Mesenchymal stem cell (in vitro differentiated cells and primary cell): ENCODE results near the gene NUP98.
"Not testable (repeated sequence)": the region's sequence is repeated elsewhere in the genome, so short reads cannot be mapped to it uniquely, and the experiment has no call there.

Experiments used
- DNase-seq: peaks from one replicate; pipeline ENCODE4 v3.0.0-alpha.2; 2013
- H2AFZ ChIP-seq: one replicate; pipeline ENCODE4 v1.6.1; 2013; ENCODE audit warnings: low read depth, mild to moderate bottlenecking, control low read depth, inconsistent platforms, low read length, moderate library complexity
- H2AK5ac ChIP-seq: 2 replicates; pipeline ENCODE4 v1.6.1; 2013; ENCODE audit warnings: low read length, moderate library complexity, mild to moderate bottlenecking, inconsistent platforms; ENCODE audit not compliant: severe bottlenecking
- H2BK120ac ChIP-seq: one replicate; pipeline ENCODE4 v1.6.1; 2013; ENCODE audit warnings: low read depth, mild to moderate bottlenecking, inconsistent platforms, low read length, moderate library complexity
- H2BK12ac ChIP-seq, 2 experiments: one replicate each; pipeline ENCODE4 v1.6.1; 2013; ENCODE audit warnings: inconsistent platforms in 2 of 2, low read length in 2 of 2, mild to moderate bottlenecking in 2 of 2, moderate library complexity in 2 of 2, control low read depth in 1 of 2
- H2BK15ac ChIP-seq: one replicate; pipeline ENCODE4 v1.6.1; 2013; ENCODE audit warnings: mild to moderate bottlenecking, low read depth, inconsistent platforms; ENCODE audit not compliant: poor library complexity, severe bottlenecking
- H2BK5ac ChIP-seq: 2 replicates; pipeline ENCODE4 v1.6.1; 2013; ENCODE audit warnings: low read depth, mild to moderate bottlenecking, low read length, control low read depth, inconsistent platforms; ENCODE audit not compliant: poor library complexity, severe bottlenecking
- H3K14ac ChIP-seq, 2 experiments: one replicate each; pipeline ENCODE4 v1.6.1; 2013; ENCODE audit warnings: inconsistent platforms in 2 of 2, low read length in 2 of 2, control low read depth in 1 of 2, mild to moderate bottlenecking in 1 of 2, moderate library complexity in 1 of 2
- H3K18ac ChIP-seq, 2 experiments: one replicate each; pipeline ENCODE4 v1.6.1; 2013; ENCODE audit warnings: inconsistent platforms in 2 of 2, low read length in 2 of 2, control low read depth in 1 of 2, low read depth in 1 of 2, mild to moderate bottlenecking in 1 of 2
- H3K23ac ChIP-seq, 2 experiments: one replicate each; pipeline ENCODE4 v1.6.1; 2013; ENCODE audit warnings: inconsistent platforms in 2 of 2, low read length in 2 of 2, mild to moderate bottlenecking in 2 of 2, moderate library complexity in 2 of 2, control low read depth in 1 of 2
- H3K27ac ChIP-seq: 2 replicates; pipeline ENCODE4 v1.5.1; 2013; ENCODE audit warnings: mild to moderate bottlenecking, moderate library complexity, low read length, control low read depth, inconsistent platforms; ENCODE audit not compliant: poor library complexity, severe bottlenecking
- H3K27me3 ChIP-seq, 2 experiments: 2 replicates each; pipeline versions ENCODE4 v1.6.1 to v1.7.0; 2013; ENCODE audit warnings: low read length in 2 of 2, mild to moderate bottlenecking in 2 of 2, moderate library complexity in 2 of 2, control low read depth in 1 of 2, inconsistent platforms in 1 of 2; ENCODE audit not compliant: control insufficient read depth in 1 of 2, insufficient read depth in 1 of 2
- H3K36me3 ChIP-seq, 2 experiments: 2 replicates each; pipeline versions ENCODE4 v1.6.1 to v1.7.0; 2013; ENCODE audit warnings: low read length in 2 of 2, control low read depth in 1 of 2, inconsistent platforms in 1 of 2, low read depth in 1 of 2, mild to moderate bottlenecking in 1 of 2; ENCODE audit not compliant: insufficient read depth in 2 of 2, control insufficient read depth in 1 of 2
- H3K4ac ChIP-seq, 2 experiments: one replicate each; pipeline ENCODE4 v1.6.1; 2013; ENCODE audit warnings: inconsistent platforms in 2 of 2, low read length in 2 of 2, mild to moderate bottlenecking in 2 of 2, moderate library complexity in 2 of 2, control low read depth in 1 of 2, low read depth in 1 of 2
- H3K4me1 ChIP-seq: 2 replicates; pipeline ENCODE4 v1.6.1; 2013; ENCODE audit warnings: low read depth, low read length, control low read depth; ENCODE audit not compliant: control insufficient read depth, insufficient read depth
- H3K4me2 ChIP-seq: 2 replicates; pipeline ENCODE4 v1.6.1; 2013; ENCODE audit warnings: low read length, mild to moderate bottlenecking, inconsistent platforms; ENCODE audit not compliant: poor library complexity, severe bottlenecking
- H3K4me3 ChIP-seq, 2 experiments: 2 replicates each; pipeline versions ENCODE4 v1.5.1 to v1.7.0; 2013; ENCODE audit warnings: low read length in 2 of 2, mild to moderate bottlenecking in 2 of 2, control low read depth in 1 of 2, low read depth in 1 of 2; ENCODE audit not compliant: insufficient read depth in 1 of 2
- H3K79me1 ChIP-seq: replicated peaks from 2 replicates; pipeline ENCODE4 v1.6.1; 2013; ENCODE audit warnings: mild to moderate bottlenecking, control low read depth, low read length, inconsistent platforms; ENCODE audit not compliant: poor library complexity, severe bottlenecking
- H3K9ac ChIP-seq: 2 replicates; pipeline ENCODE4 v1.7.0; 2013; ENCODE audit warnings: mild to moderate bottlenecking, low read length, moderate library complexity
- H3K9me3 ChIP-seq: 2 replicates; pipeline ENCODE4 v1.7.0; 2013; ENCODE audit warnings: mild to moderate bottlenecking, low read length; ENCODE audit not compliant: control insufficient read depth
- H4K8ac ChIP-seq: one replicate; pipeline ENCODE4 v1.6.1; 2013; ENCODE audit warnings: inconsistent platforms, mild to moderate bottlenecking, low read length, moderate library complexity
- H4K91ac ChIP-seq: one replicate; pipeline ENCODE4 v1.6.1; 2013; ENCODE audit warnings: mild to moderate bottlenecking, low read length, inconsistent platforms
- WGBS: methylation state at CpG from one replicate; pipeline ENCODE4 v1.1.7; 2013; ENCODE audit warnings: mixed read lengths; 5-methylcytosine and 5-hydroxymethylcytosine counted together

The NUP98 gene

GRCh38 chr11:3658252-3658651, 139.1 kb downstream of the NUP98 start:
- no peak overlapping the region for H2AK5ac ChIP-seq
- H3K4me1 ChIP-seq: no peaks in the 10 kb centered on the region
- H3K9ac ChIP-seq: no peak overlapping the region
- H3K23ac ChIP-seq: no peak overlapping the region
- H3K4ac ChIP-seq: no peak overlapping the region
- H3K4me3 ChIP-seq: no peak overlapping the region
- H2BK120ac ChIP-seq: no peak overlapping the region
- H3K79me1 ChIP-seq: no peaks in the 10 kb centered on the region
- 94% methylated on average over 6 of the region's 8 CpGs for WGBS
- no peak for DNase-seq
- no peak overlapping the region for H2BK5ac ChIP-seq
- peaks cover 23 to 24% of the 10 kb centered on the region in 2 experiments for H3K27me3 ChIP-seq
- H4K8ac ChIP-seq: no peak overlapping the region
- H3K27ac ChIP-seq: no peak overlapping the region
- no peak overlapping the region for H2BK15ac ChIP-seq
- no peak overlapping the region for H2BK12ac ChIP-seq
- H3K4me2 ChIP-seq: no peak overlapping the region
- H3K18ac ChIP-seq: no peak overlapping the region
- H4K91ac ChIP-seq: no peak overlapping the region
- H3K36me3 ChIP-seq: peaks cover 0 to 3% of the 10 kb centered on the region in 2 experiments
- H3K14ac ChIP-seq: no peak overlapping the region
- no peak overlapping the region for H2AFZ ChIP-seq
- H3K9me3 ChIP-seq: no peaks in the 10 kb centered on the region

GRCh38 chr11:3657331-3657730, 140.0 kb downstream of the NUP98 start:
- H4K8ac ChIP-seq, H2BK5ac ChIP-seq, H2BK12ac ChIP-seq, H3K9me3 ChIP-seq, H3K4ac ChIP-seq, H3K4me3 ChIP-seq, DNase-seq, H2BK120ac ChIP-seq, H2AFZ ChIP-seq, H2AK5ac ChIP-seq, H3K4me1 ChIP-seq, H3K36me3 ChIP-seq, H3K14ac ChIP-seq, H3K9ac ChIP-seq, H3K18ac ChIP-seq, H4K91ac ChIP-seq, H3K4me2 ChIP-seq, H3K23ac ChIP-seq, H2BK15ac ChIP-seq, H3K79me1 ChIP-seq, H3K27ac ChIP-seq: not testable (repeated sequence)
- WGBS: 68% methylated on average over 5 of the region's 5 CpGs
- peaks cover 23 to 24% of the 10 kb centered on the region in 2 experiments for H3K27me3 ChIP-seq

- no peak overlapping the region for H2BK120ac ChIP-seq
- H2AFZ ChIP-seq: no peak overlapping the region
- H3K79me1 ChIP-seq: no peaks in the 10 kb centered on the region
- no peak overlapping the region for H4K8ac ChIP-seq
- no peak overlapping the region for H3K14ac ChIP-seq
- H3K9ac ChIP-seq: no peak overlapping the region
- WGBS: 66% methylated on average over 3 of the region's 3 CpGs
- H3K4ac ChIP-seq: no peak overlapping the region
- no peak overlapping the region for H3K4me2 ChIP-seq
- no peak overlapping the region for H3K27ac ChIP-seq
- H3K4me3 ChIP-seq: no peak overlapping the region
- H2AK5ac ChIP-seq: no peak overlapping the region
- H3K4me1 ChIP-seq: no peaks in the 10 kb centered on the region
- no peak for DNase-seq
- no peak overlapping the region for H2BK5ac ChIP-seq
- peaks cover 23 to 24% of the 10 kb centered on the region in 2 experiments for H3K27me3 ChIP-seq
- H3K18ac ChIP-seq: no peak overlapping the region
- H2BK15ac ChIP-seq: no peak overlapping the region
- no peak overlapping the region for H4K91ac ChIP-seq
- no peak overlapping the region for H2BK12ac ChIP-seq
- no peak overlapping the region for H3K23ac ChIP-seq
- no peaks in the 10 kb centered on the region for H3K36me3 ChIP-seq
- no peaks in the 10 kb centered on the region for H3K9me3 ChIP-seq
These were observed 141.8 kb downstream of the NUP98 start for GRCh38 chr11:3655547-3655946.

GRCh38 chr11:3652514-3652913, 144.8 kb downstream of the NUP98 start:
- H3K23ac ChIP-seq, H3K27ac ChIP-seq, H3K4me3 ChIP-seq, H3K79me1 ChIP-seq, H3K9ac ChIP-seq, H4K91ac ChIP-seq, H3K4me2 ChIP-seq, H3K18ac ChIP-seq, H2AFZ ChIP-seq, H2BK5ac ChIP-seq, H3K4me1 ChIP-seq, H4K8ac ChIP-seq, H3K14ac ChIP-seq, H3K36me3 ChIP-seq, H2BK12ac ChIP-seq, H2BK15ac ChIP-seq, H2AK5ac ChIP-seq, DNase-seq, H3K4ac ChIP-seq, H3K9me3 ChIP-seq, H2BK120ac ChIP-seq: not testable (repeated sequence)
- H3K27me3 ChIP-seq: peaks cover 12 to 36% of the 10 kb centered on the region in 2 experiments
- 94% methylated on average over 2 of the region's 3 CpGs for WGBS
